ENCODE results near the gene NMRK1.

Gene NMRK1

GRCh38 chr9:75054368-75055001 lies 33.5 kb downstream of the NMRK1 start:
- DNase-seq: no peak

GRCh38 chr9:75053869-75054268 lies 34.1 kb downstream of the NMRK1 start:
- no peak for DNase-seq

- DNase-seq: no peak
Measured at GRCh38 chr9:75051285-75051684, 36.7 kb downstream of the NMRK1 start.

- no peak for DNase-seq
Measured at GRCh38 chr9:75047506-75047905, 40.4 kb downstream of the NMRK1 start.

GRCh38 chr9:75046725-75047345 lies 41.1 kb downstream of the NMRK1 start:
- no peak for DNase-seq

- no peak for DNase-seq
Measured at GRCh38 chr9:75041041-75041440, 46.9 kb downstream of the NMRK1 start.

- DNase-seq: no peak
Measured at GRCh38 chr9:75039801-75040200, 48.2 kb downstream of the NMRK1 start.

- DNase-seq: no peak
Measured at GRCh38 chr9:75039009-75039408, 48.9 kb downstream of the NMRK1 start.

GRCh38 chr9:75036793-75037192 lies 51.2 kb downstream of the NMRK1 start:
- DNase-seq: no peak

- DNase-seq: no peak
Measured at GRCh38 chr9:75033791-75034473, 54.0 kb downstream of the NMRK1 start.

GRCh38 chr9:75027187-75028107 lies 60.5 kb downstream of the NMRK1 start:
- peak; percentile 4 for DNase-seq

- DNase-seq: no peak
Measured at GRCh38 chr9:75023846-75024245, 64.1 kb downstream of the NMRK1 start.

GRCh38 chr9:75019654-75020053 lies 68.3 kb downstream of the NMRK1 start:
- no peak for DNase-seq

- no peak for DNase-seq
Measured at GRCh38 chr9:75019022-75019421, 68.9 kb downstream of the NMRK1 start.

GRCh38 chr9:75017378-75017777 lies 70.6 kb downstream of the NMRK1 start:
- DNase-seq: no peak

GRCh38 chr9:75013735-75014134 lies 74.2 kb downstream of the NMRK1 start:
- no peak for DNase-seq
